ENCODE data around the gene VPS33B. TPM values are rescaled to one million over a fixed set of nuclear protein-coding genes. Genes with fewer than 3 reads are reported as not detected.

The VPS33B gene
- total and polyA plus RNA-seq, 2 of the 13 experiments (the other 11 are each of a cell fraction or from before 2014, with no cell fraction given): 15.8 to 16.5 TPM

DNA sequence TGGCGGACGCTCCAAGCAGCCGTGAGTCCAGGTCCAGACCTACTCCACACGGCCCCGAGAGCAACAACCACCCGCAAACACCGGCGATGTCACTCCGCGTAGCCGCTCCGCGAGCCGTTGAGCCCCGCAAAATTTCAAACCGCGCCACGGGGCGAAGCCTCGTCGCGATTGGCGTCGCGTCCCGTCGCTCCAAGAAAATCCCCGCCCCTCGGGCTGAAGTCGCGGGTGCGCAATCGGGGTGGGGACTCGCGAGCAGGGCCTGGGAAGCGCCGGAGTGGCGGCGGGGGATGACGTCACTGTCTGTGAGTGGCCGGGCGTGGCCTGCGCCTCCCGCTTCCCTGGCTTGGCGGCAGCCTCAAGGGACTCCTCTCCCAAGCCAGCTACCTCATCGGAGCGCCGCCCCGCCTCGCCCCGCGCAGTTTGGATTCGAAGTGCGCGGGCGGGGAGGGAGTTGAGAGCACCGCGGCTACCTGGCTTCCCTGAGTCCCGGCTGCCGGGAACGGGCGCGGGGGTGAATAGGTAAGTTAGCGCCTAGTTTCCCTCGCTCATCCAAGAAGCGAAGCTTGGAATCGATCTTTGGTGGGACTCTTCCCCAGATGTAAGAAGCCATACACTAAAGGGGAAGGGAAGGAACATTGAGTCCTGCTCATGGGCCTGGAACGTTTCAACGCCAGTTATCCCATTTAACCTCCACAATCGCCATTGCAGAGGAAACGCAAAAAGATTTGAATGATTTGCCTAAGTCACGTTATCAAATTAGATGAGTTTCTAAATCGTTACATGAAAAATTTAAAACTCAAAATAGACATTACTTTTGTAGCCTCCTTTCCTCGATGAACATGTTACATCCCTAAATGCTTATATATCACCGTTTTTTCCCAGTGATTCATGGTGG lies 27.7 kb downstream of the VPS33B start, which contains the start of gene PRC1 (continued):
- TF ChIP-seq ZNF407 (CRISPR knock-in tag; IDR thresholded peaks at IDR 0.05; ENCODE audit: not compliant biosample characterization) (peak; percentile 85), XRCC5 (optimal IDR thresholded peaks at IDR 0.05; ENCODE audit: low read length) (peak; percentile 79), CERS6 (CRISPR knock-in tag; IDR thresholded peaks at IDR 0.05) (no peak), ATF3 (CRISPR knock-in tag; IDR thresholded peaks at IDR 0.05) (peak; percentile 77), MAFG (CRISPR knock-in tag; IDR thresholded peaks at IDR 0.05) (no peak), LRRFIP1 (CRISPR knock-in tag; conservative IDR thresholded peaks at IDR 0.05) (no peak), POLR2AphosphoS5 (IDR thresholded peaks at IDR 0.05; ENCODE audit: low read depth, low read length) (peak; percentile 65), ZNF501 (CRISPR knock-in tag; IDR thresholded peaks at IDR 0.05) (peak; percentile 84), NAIF1 (CRISPR knock-in tag; IDR thresholded peaks at IDR 0.05; ENCODE audit: borderline replicate concordance) (no peak), HDAC2 (CRISPR knock-in tag; IDR thresholded peaks at IDR 0.05) (peak; percentile 60; the same call in 1 of the 2 replicates), ZNF33B (CRISPR knock-in tag; IDR thresholded peaks at IDR 0.05) (peak; percentile 69; the same call in 1 of the 2 replicates), HNRNPLL (IDR thresholded peaks at IDR 0.05; ENCODE audit: low read depth, low read length, poor library complexity, severe bottlenecking) (peak; percentile 80)
- TF ChIP-seq, protein P1, sequence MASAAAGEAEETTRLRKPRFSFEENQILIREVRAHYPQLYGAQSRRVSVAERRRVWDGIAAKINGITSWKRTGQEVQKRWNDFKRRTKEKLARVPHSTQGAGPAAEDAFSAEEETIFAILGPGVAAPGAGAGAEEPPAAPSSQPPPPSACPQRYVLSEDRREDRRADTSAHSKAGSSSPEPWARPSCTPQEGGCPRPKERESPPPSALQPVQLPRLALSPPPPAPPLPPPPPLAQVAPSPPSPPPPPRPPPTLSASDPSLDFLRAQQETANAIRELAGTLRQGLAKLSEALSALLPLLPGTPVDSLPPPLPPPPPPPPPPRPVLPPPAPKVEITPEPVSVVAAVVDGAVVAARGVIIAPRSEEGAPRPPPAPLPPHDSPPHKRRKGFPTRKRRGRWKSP (CRISPR knock-in tag; IDR thresholded peaks at IDR 0.05): peak; percentile 97
- TF ChIP-seq, protein P2, sequence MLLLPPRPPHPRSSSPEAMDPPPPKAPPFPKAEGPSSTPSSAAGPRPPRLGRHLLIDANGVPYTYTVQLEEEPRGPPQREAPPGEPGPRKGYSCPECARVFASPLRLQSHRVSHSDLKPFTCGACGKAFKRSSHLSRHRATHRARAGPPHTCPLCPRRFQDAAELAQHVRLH (CRISPR knock-in tag; IDR thresholded peaks at IDR 0.05; ENCODE audit: borderline replicate concordance, low read depth): peak; percentile 67; the same call in 1 of the 2 replicates
